Activated CD8-positive, alpha-beta T cell treated with anti-CD3 and anti-CD28 coated beads for 36 hours (primary cell): ENCODE results near the gene OR10C1. TPM values are rescaled to one million over a fixed set of nuclear protein-coding genes. Genes with fewer than 3 reads are reported as not detected.
"Not testable (repeated sequence)": the region's sequence is repeated elsewhere in the genome, so short reads cannot be mapped to it uniquely, and the experiment has no call there.

Experiments used
- ATAC-seq: fragments of 200-7000 bp; cut with Tn5 transposase; one replicate; pipeline ENCODE4 v1.10.0; 2021; ENCODE audit warnings: mild to moderate bottlenecking, moderate library complexity
- CTCF ChIA-PET: fragments of 350-600 bp; sonication (Branson Sonifier 250); formaldehyde crosslinking; loops from one replicate; lab custom pipeline; 2021; ENCODE audit warnings: antibody characterized with exemption; lab: Charles Lee
- POLR2A ChIA-PET: fragments of 350-600 bp; sonication (Branson Sonifier 250); formaldehyde crosslinking; loops from one replicate; lab custom pipeline; 2021; ENCODE audit warnings: antibody characterized with exemption; lab: Charles Lee
- DNase-seq: peaks from one replicate; pipeline ENCODE4 v3.0.0-alpha.2; 2020
- H3K27ac Mint-ChIP-seq: one replicate; pipeline ENCODE4 v1.8.0; 2021; ENCODE audit warnings: mild to moderate bottlenecking, mixed read lengths
- H3K27me3 Mint-ChIP-seq: one replicate; pipeline ENCODE4 v1.8.0; 2021; ENCODE audit warnings: mixed read lengths
- H3K36me3 Mint-ChIP-seq: one replicate; pipeline ENCODE4 v1.8.0; 2021; ENCODE audit warnings: low read depth, mixed read lengths
- H3K4me1 Mint-ChIP-seq: one replicate; pipeline ENCODE4 v1.8.0; 2021; ENCODE audit warnings: low read depth, mixed read lengths
- H3K4me3 Mint-ChIP-seq: one replicate; pipeline ENCODE4 v1.8.0; 2021; ENCODE audit warnings: mild to moderate bottlenecking, moderate library complexity, mixed read lengths
- H3K9me3 Mint-ChIP-seq: one replicate; pipeline ENCODE4 v1.8.0; 2021; ENCODE audit warnings: mixed read lengths
- CTCF ChIP-seq: fragments of 200-600 bp; IDR thresholded peaks from one replicate; pipeline ENCODE4 v1.8.0; 2022; ENCODE audit warnings: antibody characterized with exemption, mild to moderate bottlenecking
- intact Hi-C: fragments of 100-400 bp; cut with micrococcal nuclease; formaldehyde crosslinking; loops from one replicate; pipeline ENCODE4 v1.10.0; 2022
- total RNA-seq, 2 experiments: library from RNA; stranded (reverse); gene quantifications; one replicate each; pipeline ENCODE4 v1.2.3, GENCODE V29; 2021

OR10C1 gene
- total RNA-seq, 2 experiments from 2014 or later, result not detected

- POLR2A ChIA-PET, result interaction anchor here (0.9 kb wide), 1 partner anchor 25 kb away, joined by 3 read pairs; no protein-coding TSS in a partner anchor
- Mint-ChIP-seq H3K4me1 (no peaks in the 10 kb centered on the region), H3K4me3 (no peak overlapping the region), H3K27me3 (peaks cover 20% of the 10 kb centered on the region), H3K27ac (no peak overlapping the region), H3K9me3 (no peaks in the 10 kb centered on the region), H3K36me3 (no peaks in the 10 kb centered on the region)
- intact Hi-C loops, result no loop called here
- CTCF ChIA-PET, result no interaction called here
- TF ChIP-seq CTCF, result no peak
- ATAC-seq, result no peak
- DNase-seq, result no peak
Measured at GRCh38 chr6:29419516-29419915, 19.6 kb upstream of the OR10C1 start.

GRCh38 chr6:29424168-29424567, 14.9 kb upstream of the OR10C1 start:
- ATAC-seq, result no peak
- Mint-ChIP-seq H3K4me3 (no peak overlapping the region), H3K27ac (no peak overlapping the region), H3K4me1 (no peaks in the 10 kb centered on the region), H3K36me3 (no peaks in the 10 kb centered on the region), H3K27me3 (peaks cover 31% of the 10 kb centered on the region), H3K9me3 (no peaks in the 10 kb centered on the region)
- CTCF ChIA-PET, result no interaction called here
- POLR2A ChIA-PET, result no interaction called here
- no peak for TF ChIP-seq CTCF
- intact Hi-C loops, result no loop called here
- no peak for DNase-seq

- ATAC-seq (peak; percentile 58), DNase-seq (peak; percentile 9)
- no peaks in the 10 kb centered on the region for H3K36me3 Mint-ChIP-seq
- no peak overlapping the region for H3K27ac Mint-ChIP-seq
- POLR2A ChIA-PET, result no interaction called here
- CTCF ChIA-PET, result no interaction called here
- peaks cover 31% of the 10 kb centered on the region for H3K27me3 Mint-ChIP-seq
- intact Hi-C loops, result no loop called here
- TF ChIP-seq CTCF, result no peak
- H3K4me3 Mint-ChIP-seq, result no peak overlapping the region
- no peaks in the 10 kb centered on the region for H3K9me3 Mint-ChIP-seq
- H3K4me1 Mint-ChIP-seq, result no peaks in the 10 kb centered on the region
Measured at GRCh38 chr6:29424575-29424974, 14.5 kb upstream of the OR10C1 start.

GRCh38 chr6:29425075-29425474, 14.0 kb upstream of the OR10C1 start:
- Mint-ChIP-seq H3K4me1 (no peaks in the 10 kb centered on the region), H3K36me3 (no peaks in the 10 kb centered on the region), H3K4me3 (no peak overlapping the region), H3K27me3 (peaks cover 31% of the 10 kb centered on the region), H3K9me3 (no peaks in the 10 kb centered on the region), H3K27ac (no peak overlapping the region)
- TF ChIP-seq CTCF, result no peak
- ATAC-seq (no peak), DNase-seq (no peak)
- intact Hi-C loops, result no loop called here
- ChIA-PET POLR2A (no interaction called here), CTCF (no interaction called here)

GRCh38 chr6:29426654-29427053, 12.5 kb upstream of the OR10C1 start:
- CTCF ChIA-PET, result no interaction called here
- no peak for TF ChIP-seq CTCF
- intact Hi-C loops, result no loop called here
- H3K4me3 Mint-ChIP-seq, result no peak overlapping the region
- H3K27me3 Mint-ChIP-seq, result peaks cover 31% of the 10 kb centered on the region
- no peaks in the 10 kb centered on the region for H3K4me1 Mint-ChIP-seq
- no peak overlapping the region for H3K27ac Mint-ChIP-seq
- no peaks in the 10 kb centered on the region for H3K36me3 Mint-ChIP-seq
- POLR2A ChIA-PET, result no interaction called here
- ATAC-seq, result no peak
- no peaks in the 10 kb centered on the region for H3K9me3 Mint-ChIP-seq
- no peak for DNase-seq

- H3K9me3 Mint-ChIP-seq, H3K4me3 Mint-ChIP-seq, H3K4me1 Mint-ChIP-seq, POLR2A ChIA-PET, ATAC-seq, H3K27ac Mint-ChIP-seq, CTCF ChIA-PET, intact Hi-C loops, H3K36me3 Mint-ChIP-seq: not testable (repeated sequence)
- peaks cover 39% of the 10 kb centered on the region for H3K27me3 Mint-ChIP-seq
- DNase-seq, result peak; percentile 3
Measured at GRCh38 chr6:29436730-29437129, 2.4 kb upstream of the OR10C1 start.
